T47D (cell line): ENCODE data around the gene ERC1.
A peak's percentile ranks its signal among the peaks of the same experiment; 100 is the strongest.

Experiments used
- DNase-seq, 2 experiments: peaks; one replicate each; pipeline versions ENCODE4 v3.0.0 to v3.0.0-alpha.2; 2011 to 2012; ENCODE audit warnings: low read depth in 1 of 2, low spot score in 1 of 2
- JUND ChIP-seq: IDR thresholded peaks from 2 replicates; pipeline ENCODE4 v1.6.1; 2012; ENCODE audit warnings: low read depth
- in situ Hi-C: cut with HindIII; loops from 2 replicates; pipeline ENCODE4 v1.10.0; 2016; ENCODE audit warnings: low sequenced_read_pairs, low pct_unique_long_range_greater_than_20kb

ERC1 gene

GRCh38 chr12:1504304-1504894 is 513.4 kb downstream of the ERC1 start:
- no peak for TF ChIP-seq JUND
- no peak for DNase-seq
- in situ Hi-C loops = no loop called here

GRCh38 chr12:1504895-1505311 is 513.9 kb downstream of the ERC1 start:
- no peak for DNase-seq
- TF ChIP-seq JUND = no peak
- in situ Hi-C loops = no loop called here

GRCh38 chr12:1505576-1505975 is 514.6 kb downstream of the ERC1 start:
- in situ Hi-C loops = no loop called here
- no peak for DNase-seq
- no peak for TF ChIP-seq JUND

GRCh38 chr12:1507308-1507707 is 516.3 kb downstream of the ERC1 start:
- DNase-seq = no peak
- no peak for TF ChIP-seq JUND
- in situ Hi-C loops = no loop called here

GRCh38 chr12:1509413-1510052 is 518.5 kb downstream of the ERC1 start:
- DNase-seq = no peak
- in situ Hi-C loops = no loop called here
- TF ChIP-seq JUND = no peak

GRCh38 chr12:1510056-1510812 is 519.2 kb downstream of the ERC1 start:
- TF ChIP-seq JUND = no peak
- in situ Hi-C loops = no loop called here

GRCh38 chr12:1515010-1515409 is 524.0 kb downstream of the ERC1 start:
- in situ Hi-C loops = no loop called here
- no peak for DNase-seq
- TF ChIP-seq JUND = no peak

More at GRCh38 chr12:1510056-1510812, 519.2 kb downstream of the ERC1 start:
- no peak for DNase-seq

- TF ChIP-seq JUND = no peak
- in situ Hi-C loops = no loop called here
- no peak for DNase-seq
These were observed 524.4 kb downstream of the ERC1 start for GRCh38 chr12:1515428-1515827.

- in situ Hi-C loops = no loop called here
- no peak for TF ChIP-seq JUND
- no peak for DNase-seq
These were observed 526.0 kb downstream of the ERC1 start for GRCh38 chr12:1517007-1517406.

GRCh38 chr12:1517734-1518525 is 526.9 kb downstream of the ERC1 start:
- in situ Hi-C loops = no loop called here
- no peak for TF ChIP-seq JUND
- no peak for DNase-seq

GRCh38 chr12:1518591-1519516 is 527.8 kb downstream of the ERC1 start:
- TF ChIP-seq JUND = no peak
- in situ Hi-C loops = no loop called here
- peak in 1 of 2 experiments; percentile 56 for DNase-seq

GRCh38 chr12:1519642-1520041 is 528.6 kb downstream of the ERC1 start:
- TF ChIP-seq JUND = no peak
- in situ Hi-C loops = no loop called here
- no peak for DNase-seq
